HCT116 (cell line): ENCODE results near the gene LRP1B.

Experiments
- CBX3 ChIP-seq: IDR thresholded peaks from 2 replicates; pipeline ENCODE4 v1.6.1; 2012; ENCODE audit warnings: low read depth
- CEBPB ChIP-seq: IDR thresholded peaks from 2 replicates; pipeline ENCODE4 v1.6.1; 2012; ENCODE audit warnings: low read depth
- EZH2 ChIP-seq: fragments of 200-600 bp; sonication (generic); IDR thresholded peaks from 2 replicates; pipeline ENCODE4 v1.6.1; 2017; ENCODE audit warnings: antibody characterized with exemption, mixed run types
- EZH2phosphoT487 ChIP-seq: fragments of 200-600 bp; IDR thresholded peaks from 2 replicates; pipeline ENCODE4 v1.6.1; 2018; ENCODE audit warnings: antibody characterized with exemption, borderline replicate concordance
- JUND ChIP-seq: IDR thresholded peaks from 2 replicates; pipeline ENCODE4 v1.6.1; 2012
- POLR2A ChIP-seq: IDR thresholded peaks from 2 replicates; pipeline ENCODE4 v1.7.0; 2011; ENCODE audit warnings: borderline replicate concordance; ENCODE audit not compliant: insufficient read depth, insufficient read length; ENCODE audit errors: extremely low read depth
- POLR2AphosphoS5 ChIP-seq: IDR thresholded peaks from 2 replicates; pipeline ENCODE4 v1.6.1; 2011; ENCODE audit warnings: mild to moderate bottlenecking, low read depth, low read length, moderate library complexity
- RAD21 ChIP-seq: IDR thresholded peaks from 2 replicates; pipeline ENCODE4 v1.6.1; 2012; ENCODE audit warnings: low read depth, mild to moderate bottlenecking
- SP1 ChIP-seq: IDR thresholded peaks from 2 replicates; pipeline ENCODE4 v1.6.1; 2012; ENCODE audit warnings: low read depth
- YY1 ChIP-seq: IDR thresholded peaks from 2 replicates; pipeline ENCODE4 v1.6.1; 2011; ENCODE audit warnings: low read length, low read depth, moderate library complexity, mild to moderate bottlenecking; ENCODE audit not compliant: insufficient replicate concordance; ENCODE audit errors: extremely low read depth
- ZNF274 ChIP-seq: fragments of 200-500 bp; sonication (Bioruptor generic); IDR thresholded peaks from 2 replicates; pipeline ENCODE4 v1.6.1; 2014; ENCODE audit warnings: mild to moderate bottlenecking, low read depth, low read length, inconsistent platforms
- TF ChIP-seq, protein P1 (sequence below), 3 experiments: fragments of 200-600 bp in 1 of 3; sonication (generic) in 1 of 3; IDR thresholded peaks in 2 of 3; conservative IDR thresholded peaks in 1 of 3; 2 replicates each; pipeline ENCODE4 v1.5.1; 2012 to 2017; ENCODE audit warnings: low read depth in 2 of 3, low read length in 2 of 3, antibody characterized with exemption in 1 of 3, borderline replicate concordance in 1 of 3, control low read depth in 1 of 3, mild to moderate bottlenecking in 1 of 3, mixed read lengths in 1 of 3, mixed run types in 1 of 3, moderate library complexity in 1 of 3; ENCODE audit not compliant: insufficient read depth in 1 of 3
- TF ChIP-seq, protein P2 (sequence below): IDR thresholded peaks from 2 replicates; pipeline ENCODE4 v1.6.1; 2012
- TF ChIP-seq, protein P3 (sequence below): IDR thresholded peaks from 2 replicates; pipeline ENCODE4 v1.6.1; 2012; ENCODE audit warnings: low read depth

DNA sequence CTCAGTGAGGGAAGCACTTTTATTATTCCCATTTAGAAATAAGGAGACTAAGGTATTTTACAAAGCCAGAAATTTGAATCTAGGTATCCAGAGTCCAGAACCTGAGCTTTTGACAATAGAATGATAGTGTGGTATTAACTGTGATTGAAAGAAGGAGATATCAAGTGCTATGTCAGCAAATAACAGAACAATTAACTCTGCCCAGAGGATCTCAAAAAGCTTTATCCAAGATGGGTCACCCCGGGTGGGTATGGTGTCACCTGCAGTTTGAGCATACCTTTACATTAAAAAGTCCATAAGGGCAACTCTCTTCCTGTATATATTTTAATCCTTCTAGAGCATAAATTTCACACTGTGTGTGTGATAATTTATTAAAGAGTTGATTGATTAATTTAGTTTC lies 105.4 kb downstream of the LRP1B start:
- TF ChIP-seq, protein P1, sequence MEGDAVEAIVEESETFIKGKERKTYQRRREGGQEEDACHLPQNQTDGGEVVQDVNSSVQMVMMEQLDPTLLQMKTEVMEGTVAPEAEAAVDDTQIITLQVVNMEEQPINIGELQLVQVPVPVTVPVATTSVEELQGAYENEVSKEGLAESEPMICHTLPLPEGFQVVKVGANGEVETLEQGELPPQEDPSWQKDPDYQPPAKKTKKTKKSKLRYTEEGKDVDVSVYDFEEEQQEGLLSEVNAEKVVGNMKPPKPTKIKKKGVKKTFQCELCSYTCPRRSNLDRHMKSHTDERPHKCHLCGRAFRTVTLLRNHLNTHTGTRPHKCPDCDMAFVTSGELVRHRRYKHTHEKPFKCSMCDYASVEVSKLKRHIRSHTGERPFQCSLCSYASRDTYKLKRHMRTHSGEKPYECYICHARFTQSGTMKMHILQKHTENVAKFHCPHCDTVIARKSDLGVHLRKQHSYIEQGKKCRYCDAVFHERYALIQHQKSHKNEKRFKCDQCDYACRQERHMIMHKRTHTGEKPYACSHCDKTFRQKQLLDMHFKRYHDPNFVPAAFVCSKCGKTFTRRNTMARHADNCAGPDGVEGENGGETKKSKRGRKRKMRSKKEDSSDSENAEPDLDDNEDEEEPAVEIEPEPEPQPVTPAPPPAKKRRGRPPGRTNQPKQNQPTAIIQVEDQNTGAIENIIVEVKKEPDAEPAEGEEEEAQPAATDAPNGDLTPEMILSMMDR (IDR thresholded peaks at IDR 0.05 in 2 of 3, conservative IDR thresholded peaks at IDR 0.05 in 1 of 3; ENCODE audit: borderline replicate concordance in 1 of 3, insufficient read depth in 1 of 3, low read depth in 2 of 3, low read length in 2 of 3): no peak
- TF ChIP-seq, protein P2, sequence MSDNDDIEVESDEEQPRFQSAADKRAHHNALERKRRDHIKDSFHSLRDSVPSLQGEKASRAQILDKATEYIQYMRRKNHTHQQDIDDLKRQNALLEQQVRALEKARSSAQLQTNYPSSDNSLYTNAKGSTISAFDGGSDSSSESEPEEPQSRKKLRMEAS: no peak
- TF ChIP-seq POLR2A: no peak
- TF ChIP-seq EZH2: no peak
- TF ChIP-seq, protein P3, sequence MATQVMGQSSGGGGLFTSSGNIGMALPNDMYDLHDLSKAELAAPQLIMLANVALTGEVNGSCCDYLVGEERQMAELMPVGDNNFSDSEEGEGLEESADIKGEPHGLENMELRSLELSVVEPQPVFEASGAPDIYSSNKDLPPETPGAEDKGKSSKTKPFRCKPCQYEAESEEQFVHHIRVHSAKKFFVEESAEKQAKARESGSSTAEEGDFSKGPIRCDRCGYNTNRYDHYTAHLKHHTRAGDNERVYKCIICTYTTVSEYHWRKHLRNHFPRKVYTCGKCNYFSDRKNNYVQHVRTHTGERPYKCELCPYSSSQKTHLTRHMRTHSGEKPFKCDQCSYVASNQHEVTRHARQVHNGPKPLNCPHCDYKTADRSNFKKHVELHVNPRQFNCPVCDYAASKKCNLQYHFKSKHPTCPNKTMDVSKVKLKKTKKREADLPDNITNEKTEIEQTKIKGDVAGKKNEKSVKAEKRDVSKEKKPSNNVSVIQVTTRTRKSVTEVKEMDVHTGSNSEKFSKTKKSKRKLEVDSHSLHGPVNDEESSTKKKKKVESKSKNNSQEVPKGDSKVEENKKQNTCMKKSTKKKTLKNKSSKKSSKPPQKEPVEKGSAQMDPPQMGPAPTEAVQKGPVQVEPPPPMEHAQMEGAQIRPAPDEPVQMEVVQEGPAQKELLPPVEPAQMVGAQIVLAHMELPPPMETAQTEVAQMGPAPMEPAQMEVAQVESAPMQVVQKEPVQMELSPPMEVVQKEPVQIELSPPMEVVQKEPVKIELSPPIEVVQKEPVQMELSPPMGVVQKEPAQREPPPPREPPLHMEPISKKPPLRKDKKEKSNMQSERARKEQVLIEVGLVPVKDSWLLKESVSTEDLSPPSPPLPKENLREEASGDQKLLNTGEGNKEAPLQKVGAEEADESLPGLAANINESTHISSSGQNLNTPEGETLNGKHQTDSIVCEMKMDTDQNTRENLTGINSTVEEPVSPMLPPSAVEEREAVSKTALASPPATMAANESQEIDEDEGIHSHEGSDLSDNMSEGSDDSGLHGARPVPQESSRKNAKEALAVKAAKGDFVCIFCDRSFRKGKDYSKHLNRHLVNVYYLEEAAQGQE: no peak
- no peak for TF ChIP-seq EZH2phosphoT487
- TF ChIP-seq POLR2AphosphoS5: no peak
- no peak for TF ChIP-seq RAD21
- TF ChIP-seq CEBPB: no peak
- no peak for TF ChIP-seq YY1
- TF ChIP-seq SP1: no peak
- no peak for TF ChIP-seq CBX3
- TF ChIP-seq ZNF274: no peak
- TF ChIP-seq JUND: no peak
